Left ventricle myocardium inferior (tissue), 1 donor: ENCODE data around the gene CERS6. TPM values are rescaled to one million over a fixed set of nuclear protein-coding genes. Genes with fewer than 3 reads are reported as not detected.
"Not testable (repeated sequence)": the region's sequence is repeated elsewhere in the genome, so short reads cannot be mapped to it uniquely, and the experiment has no call there.

Experiments
- DNase-seq: peaks from one replicate; pipeline ENCODE4 v3.0.0-alpha.2; 2020
- H3K27ac ChIP-seq: fragments of 200-600 bp; replicated peaks from 2 replicates; pipeline ENCODE4 v1.8.0; 2021
- H3K27me3 ChIP-seq: fragments of 200-600 bp; 2 replicates; pipeline ENCODE4 v1.8.0; 2021; ENCODE audit warnings: low read depth
- H3K36me3 ChIP-seq: fragments of 200-600 bp; 2 replicates; pipeline ENCODE4 v1.8.0; 2021
- H3K4me1 ChIP-seq: fragments of 200-600 bp; 2 replicates; pipeline ENCODE4 v1.8.0; 2021
- H3K4me3 ChIP-seq: fragments of 200-600 bp; 2 replicates; pipeline ENCODE4 v1.8.0; 2021; ENCODE audit warnings: mild to moderate bottlenecking, moderate library complexity
- H3K9me3 ChIP-seq: fragments of 200-600 bp; replicated peaks from 2 replicates; pipeline ENCODE4 v1.8.0; 2021
- CTCF ChIP-seq: fragments of 200-600 bp; IDR thresholded peaks from 2 replicates; pipeline ENCODE4 v1.8.0; 2021; ENCODE audit warnings: antibody characterized with exemption, mild to moderate bottlenecking, borderline replicate concordance
- intact Hi-C: fragments of 100-400 bp; cut with micrococcal nuclease; formaldehyde crosslinking; loops from one replicate; pipeline ENCODE4 v1.11.0; 2022
- total RNA-seq: library from RNA; stranded (reverse); fragmentation: NEBNext Ultra II Directional; extraction: Animal tissue kit (Norgen Biotek cat#: 25700); gene quantifications from one replicate; pipeline ENCODE4 v1.2.1, GENCODE V29; 2021
- donor health status: DM: no; HTN: yes; CAD: no; lungs with severe emphysema.

Gene CERS6
- total RNA-seq, 1 donor from 2014 or later = 68.9 TPM

GRCh38 chr2:168784993-168785392 lies 328.9 kb downstream of the CERS6 start:
- intact Hi-C loops = no loop called here

GRCh38 chr2:168787098-168787781 lies 331.2 kb downstream of the CERS6 start:
- Histone ChIP-seq H3K4me3 (no peak overlapping the region), H3K27me3 (no peaks in the 10 kb centered on the region), H3K27ac (no peak overlapping the region), H3K36me3 (no peaks in the 10 kb centered on the region), H3K9me3 (no peaks in the 10 kb centered on the region), H3K4me1 (no peaks in the 10 kb centered on the region)
- TF ChIP-seq CTCF = no peak
- intact Hi-C loops = no loop called here
- no peak for DNase-seq

More at GRCh38 chr2:168784993-168785392, 328.9 kb downstream of the CERS6 start:
- Histone ChIP-seq H3K9me3 (no peaks in the 10 kb centered on the region), H3K27ac (no peak overlapping the region), H3K4me3 (no peak overlapping the region), H3K4me1 (peaks cover 9% of the 10 kb centered on the region), H3K27me3 (no peaks in the 10 kb centered on the region), H3K36me3 (no peaks in the 10 kb centered on the region)
- DNase-seq = no peak
- no peak for TF ChIP-seq CTCF

- no peak for DNase-seq
- Histone ChIP-seq H3K4me3 (no peak overlapping the region), H3K9me3 (no peaks in the 10 kb centered on the region), H3K4me1 (no peaks in the 10 kb centered on the region), H3K27ac (no peak overlapping the region), H3K27me3 (no peaks in the 10 kb centered on the region), H3K36me3 (no peaks in the 10 kb centered on the region)
- no peak for TF ChIP-seq CTCF
- intact Hi-C loops = no loop called here
Observed at GRCh38 chr2:168787782-168788376, 331.8 kb downstream of the CERS6 start.

GRCh38 chr2:168789776-168790175 lies 333.7 kb downstream of the CERS6 start:
- Histone ChIP-seq H3K4me1 (peaks cover 2% of the 10 kb centered on the region), H3K9me3 (no peaks in the 10 kb centered on the region), H3K36me3 (no peaks in the 10 kb centered on the region), H3K27me3 (no peaks in the 10 kb centered on the region), H3K27ac (no peak overlapping the region), H3K4me3 (no peak overlapping the region)
- DNase-seq = no peak
- intact Hi-C loops = no loop called here
- no peak for TF ChIP-seq CTCF

- no peak for DNase-seq
- no peaks in the 10 kb centered on the region for H3K27me3 ChIP-seq
- H3K9me3 ChIP-seq = no peaks in the 10 kb centered on the region
- H3K27ac ChIP-seq = peak overlapping the region; percentile 51
- H3K4me3 ChIP-seq = no peak overlapping the region
- no peak for TF ChIP-seq CTCF
- peaks cover 3% of the 10 kb centered on the region for H3K4me1 ChIP-seq
- intact Hi-C loops = no loop called here
- no peaks in the 10 kb centered on the region for H3K36me3 ChIP-seq
Observed at GRCh38 chr2:168790226-168790902, 334.3 kb downstream of the CERS6 start.

GRCh38 chr2:168791140-168791539 lies 335.1 kb downstream of the CERS6 start:
- H3K9me3 ChIP-seq, H3K36me3 ChIP-seq, DNase-seq, H3K4me1 ChIP-seq, intact Hi-C loops, H3K4me3 ChIP-seq, H3K27me3 ChIP-seq: not testable (repeated sequence)
- H3K27ac ChIP-seq = peak overlapping the region; percentile 51
